PC-9 (cell line): ENCODE results near the gene GBA3.

Experiments used
- CTCF ChIP-seq: fragments of 200-600 bp; sonication (generic); conservative IDR thresholded peaks from 2 replicates; pipeline ENCODE4 v1.6.1; 2017; ENCODE audit warnings: mixed run types, antibody characterized with exemption, mild to moderate bottlenecking, moderate library complexity
- EZH2 ChIP-seq: fragments of 200-600 bp; sonication (generic); IDR thresholded peaks from 2 replicates; pipeline ENCODE4 v1.8.0; 2017; ENCODE audit warnings: antibody characterized with exemption, low read depth

GRCh38 chr4:22650771-22651170 is 42.0 kb upstream of the GBA3 start:
- no peak for TF ChIP-seq CTCF
- TF ChIP-seq EZH2 = no peak
